Ammon's horn (tissue), 1 donor: Measurements from ENCODE around the gene HSDL2.
"Not testable (repeated sequence)": the region's sequence is repeated elsewhere in the genome, so short reads cannot be mapped to it uniquely, and the experiment has no call there.

Experiments used
- DNase-seq: peaks from one replicate; pipeline ENCODE4 v3.0.0-alpha.2; 2016; ENCODE audit warnings: low spot score

Gene HSDL2

DNA sequence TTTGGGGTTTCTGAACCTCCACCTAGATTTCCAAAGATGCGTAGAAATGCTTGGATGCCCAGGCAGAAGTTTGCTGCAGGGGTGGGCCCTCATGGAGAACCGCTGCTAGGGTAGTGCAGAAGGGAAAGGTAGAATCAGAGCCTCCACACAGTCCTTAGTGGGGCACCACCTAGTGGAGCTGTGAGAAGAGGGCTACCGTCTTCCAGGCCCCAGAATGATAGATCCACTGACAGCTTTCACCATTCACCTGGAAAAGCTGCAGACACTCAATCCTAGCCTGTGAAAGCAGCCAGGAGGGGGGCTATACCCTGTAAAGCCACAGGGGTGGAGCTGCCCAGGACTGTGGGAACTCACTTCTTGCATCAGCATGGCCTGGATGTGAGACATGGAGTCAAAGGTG lies 13.3 kb upstream of the HSDL2 start:
- no peak for DNase-seq

DNA sequence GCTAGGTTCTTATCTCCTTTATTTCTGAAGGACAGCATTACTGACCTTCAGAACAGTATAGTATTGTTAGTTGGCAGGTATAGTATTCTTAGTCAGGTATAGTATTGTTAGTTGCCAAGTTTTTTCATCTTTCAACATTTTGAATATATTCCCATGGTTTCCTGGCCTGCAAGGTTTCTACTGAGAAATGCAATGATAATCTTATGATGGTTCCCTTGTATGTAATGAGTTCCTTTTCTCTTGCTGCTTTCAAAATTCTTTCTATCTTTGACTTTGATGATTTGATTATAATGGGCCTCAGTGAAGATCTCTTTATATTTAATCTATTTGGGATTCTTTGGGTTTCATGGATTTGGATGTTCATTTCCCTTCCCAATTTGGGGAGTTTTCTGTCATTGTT lies 12.4 kb upstream of the HSDL2 start:
- DNase-seq = no peak

DNA sequence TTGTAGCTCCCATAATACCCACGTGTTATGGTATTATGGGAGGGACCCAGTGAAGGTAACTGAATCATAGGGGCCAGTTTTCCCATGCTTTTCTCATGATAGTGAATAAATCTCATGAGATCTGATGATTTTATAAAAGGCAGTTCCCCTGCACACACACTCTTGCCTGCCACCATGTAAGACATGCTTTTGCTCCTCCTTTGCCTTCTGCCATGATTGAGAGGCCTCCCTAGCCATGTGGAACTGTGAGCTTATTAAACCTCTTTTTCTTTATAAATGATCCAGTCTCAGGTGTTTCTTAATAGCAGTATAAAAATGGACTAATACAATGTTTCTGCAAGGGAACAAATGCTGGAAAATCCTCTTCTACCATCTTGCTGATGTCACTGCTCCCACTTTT lies 10.1 kb upstream of the HSDL2 start:
- DNase-seq = no peak

DNA sequence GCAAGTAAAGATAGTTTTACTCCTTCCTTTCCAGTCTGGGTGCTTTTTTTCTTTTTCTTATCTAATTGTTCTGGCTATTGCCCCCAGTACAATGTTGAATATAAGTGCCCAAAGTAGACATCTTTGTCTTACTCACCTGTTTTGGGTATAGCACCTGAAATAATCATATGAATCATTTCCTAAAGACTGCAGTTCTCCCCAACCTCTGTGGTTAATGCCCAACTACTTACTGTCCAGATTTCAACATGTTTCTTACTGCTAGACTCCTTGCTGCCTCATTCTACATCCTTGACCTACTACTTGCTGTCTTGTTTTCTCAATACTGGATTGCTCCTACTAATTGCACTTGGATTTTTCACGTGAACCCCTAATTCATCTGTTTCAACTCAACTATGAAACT lies 8.8 kb upstream of the HSDL2 start:
- no peak for DNase-seq

DNA sequence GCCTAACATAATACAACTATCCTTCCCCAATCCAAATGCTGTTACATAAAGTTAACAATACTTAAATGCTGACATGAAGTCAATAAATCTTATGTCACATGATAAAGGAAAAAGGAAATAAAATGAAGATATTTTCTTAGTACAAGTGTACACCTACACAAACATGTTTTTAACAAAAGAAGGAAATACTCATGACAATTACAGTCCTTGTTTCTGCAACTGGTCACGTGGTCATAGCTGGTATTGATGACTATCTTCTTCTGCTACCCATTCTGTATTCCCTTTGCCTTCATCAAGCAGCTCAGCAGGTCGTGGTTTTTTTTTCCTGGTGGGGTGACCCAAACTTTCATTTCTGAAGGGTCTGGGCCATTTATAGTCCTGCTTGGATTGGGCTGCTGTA lies 6.2 kb upstream of the HSDL2 start:
- not testable (repeated sequence) for DNase-seq

DNA sequence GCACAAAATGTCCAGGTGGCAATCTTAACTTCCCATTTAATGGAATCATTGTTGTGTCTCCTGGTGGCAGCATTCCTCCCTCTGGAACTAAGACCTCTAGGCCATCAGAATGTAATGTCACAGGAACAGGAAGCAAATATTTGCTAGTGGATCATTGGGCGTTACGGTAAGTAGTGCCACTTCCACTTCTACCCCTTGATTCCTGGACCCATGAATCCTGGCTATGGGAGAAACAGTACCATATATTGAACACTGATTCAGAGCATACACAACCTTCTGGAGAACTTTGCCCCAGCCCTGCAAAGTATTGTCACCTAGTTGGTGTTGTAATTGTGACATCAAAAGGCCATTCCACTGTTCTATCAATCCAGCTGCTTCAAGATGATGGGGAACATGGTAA lies 5.7 kb upstream of the HSDL2 start:
- not testable (repeated sequence) for DNase-seq

DNA sequence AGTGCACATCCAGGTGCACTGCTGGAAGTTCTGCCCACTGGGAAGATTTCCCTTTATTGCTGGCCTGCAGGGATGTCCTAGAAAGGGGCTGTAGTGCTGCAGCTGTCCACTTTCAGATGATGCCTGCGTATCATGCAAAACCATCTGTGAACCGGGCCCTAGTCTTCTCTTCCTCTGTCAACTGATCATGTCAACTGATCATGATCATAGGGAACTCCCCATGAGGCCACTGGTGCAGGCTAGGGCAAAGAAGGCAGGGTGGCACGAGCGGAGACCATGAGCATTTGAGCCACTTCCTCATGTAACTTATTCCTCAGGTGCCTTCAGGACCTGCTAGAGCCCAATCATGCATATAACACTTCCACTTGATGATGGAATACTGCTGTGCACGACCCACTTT lies 4.5 kb upstream of the HSDL2 start:
- no peak for DNase-seq

DNA sequence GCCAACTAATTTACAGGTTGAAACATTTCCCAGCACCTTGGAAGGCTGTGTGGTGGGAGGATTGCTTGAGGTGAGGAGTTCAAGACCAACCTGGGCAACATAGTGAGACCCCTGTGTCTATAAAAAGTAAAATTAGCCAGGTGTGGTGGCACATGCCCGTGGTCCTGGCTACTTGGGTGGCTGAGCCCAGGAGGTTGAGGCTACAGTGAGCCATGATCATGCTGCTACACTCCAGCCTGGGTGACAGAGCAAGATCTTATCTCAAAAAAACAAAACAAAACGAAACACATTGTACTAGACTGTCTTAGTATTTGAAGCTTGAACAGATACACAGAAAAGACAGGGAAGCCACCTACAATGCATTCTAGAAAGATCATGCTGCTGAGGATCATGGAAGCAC lies 2.8 kb upstream of the HSDL2 start:
- no peak for DNase-seq

DNA sequence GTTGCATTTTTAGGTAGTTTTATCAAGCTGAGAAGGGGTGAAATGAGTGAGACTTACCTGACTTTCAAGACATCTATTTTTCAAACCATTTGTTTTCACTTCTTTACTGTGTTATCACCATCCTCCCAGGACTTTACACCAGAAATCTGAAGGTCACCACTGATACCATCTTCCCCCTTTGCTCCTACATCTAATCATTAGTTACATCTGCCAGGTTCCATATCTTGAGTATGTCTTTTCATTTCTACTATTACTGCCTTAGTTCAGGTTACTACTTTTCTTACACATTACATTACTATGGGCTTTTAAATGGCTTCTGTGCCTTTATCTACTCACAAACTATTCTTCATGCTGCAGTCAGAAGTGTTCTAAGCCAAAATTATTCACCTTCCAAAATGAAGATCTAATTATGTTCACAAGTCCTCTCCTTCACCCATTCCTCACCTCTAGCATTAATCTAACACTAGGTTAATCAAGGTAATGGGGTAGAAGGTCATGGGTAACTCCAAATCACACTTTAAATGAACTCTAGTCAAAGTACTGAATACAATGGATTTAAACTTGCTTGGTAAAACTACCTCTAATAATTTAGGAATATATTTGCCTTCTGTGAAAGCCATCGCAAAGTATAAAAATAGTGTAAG lies 2.1 kb upstream of the HSDL2 start:
- DNase-seq = no peak

DNA sequence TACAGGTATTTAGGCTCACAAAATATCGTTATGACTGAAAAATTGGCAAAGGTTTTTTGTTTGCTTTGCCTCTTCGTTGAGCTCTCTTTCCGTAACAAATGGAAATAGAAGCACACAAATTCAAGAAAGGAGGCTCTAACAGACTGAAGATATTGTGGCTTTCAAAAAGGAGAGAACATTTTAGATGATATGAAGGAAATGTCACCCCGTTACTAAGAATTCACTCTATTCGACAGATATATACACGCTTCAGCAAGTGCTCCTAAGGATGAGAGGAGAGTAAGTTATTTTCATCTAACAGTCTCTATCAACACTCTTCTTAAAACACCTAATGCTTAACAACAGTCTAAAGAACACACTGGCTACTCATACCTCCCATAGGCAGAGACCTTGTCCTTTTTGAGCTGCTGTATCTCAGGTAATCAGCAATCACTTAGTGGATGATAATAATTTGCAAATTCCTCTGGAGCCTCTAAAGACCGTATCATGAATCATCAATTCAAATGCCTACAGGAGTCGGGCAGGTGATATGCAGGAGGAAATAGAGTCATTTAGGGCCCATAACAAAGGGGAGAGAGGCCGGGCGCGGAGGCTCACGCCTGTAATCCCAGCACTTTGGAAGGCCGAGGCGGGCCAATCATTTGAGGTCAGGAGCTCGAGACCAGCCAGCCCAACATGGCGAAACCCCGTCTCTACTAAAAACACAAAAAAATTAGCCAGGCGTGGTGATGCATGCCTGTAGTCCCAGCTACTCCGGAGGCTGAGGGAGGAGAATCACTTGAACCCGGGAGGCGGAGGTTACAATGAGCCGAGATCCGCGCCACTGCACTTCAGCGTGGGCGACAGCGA lies 1.4 kb upstream of the HSDL2 start:
- no peak for DNase-seq

DNA sequence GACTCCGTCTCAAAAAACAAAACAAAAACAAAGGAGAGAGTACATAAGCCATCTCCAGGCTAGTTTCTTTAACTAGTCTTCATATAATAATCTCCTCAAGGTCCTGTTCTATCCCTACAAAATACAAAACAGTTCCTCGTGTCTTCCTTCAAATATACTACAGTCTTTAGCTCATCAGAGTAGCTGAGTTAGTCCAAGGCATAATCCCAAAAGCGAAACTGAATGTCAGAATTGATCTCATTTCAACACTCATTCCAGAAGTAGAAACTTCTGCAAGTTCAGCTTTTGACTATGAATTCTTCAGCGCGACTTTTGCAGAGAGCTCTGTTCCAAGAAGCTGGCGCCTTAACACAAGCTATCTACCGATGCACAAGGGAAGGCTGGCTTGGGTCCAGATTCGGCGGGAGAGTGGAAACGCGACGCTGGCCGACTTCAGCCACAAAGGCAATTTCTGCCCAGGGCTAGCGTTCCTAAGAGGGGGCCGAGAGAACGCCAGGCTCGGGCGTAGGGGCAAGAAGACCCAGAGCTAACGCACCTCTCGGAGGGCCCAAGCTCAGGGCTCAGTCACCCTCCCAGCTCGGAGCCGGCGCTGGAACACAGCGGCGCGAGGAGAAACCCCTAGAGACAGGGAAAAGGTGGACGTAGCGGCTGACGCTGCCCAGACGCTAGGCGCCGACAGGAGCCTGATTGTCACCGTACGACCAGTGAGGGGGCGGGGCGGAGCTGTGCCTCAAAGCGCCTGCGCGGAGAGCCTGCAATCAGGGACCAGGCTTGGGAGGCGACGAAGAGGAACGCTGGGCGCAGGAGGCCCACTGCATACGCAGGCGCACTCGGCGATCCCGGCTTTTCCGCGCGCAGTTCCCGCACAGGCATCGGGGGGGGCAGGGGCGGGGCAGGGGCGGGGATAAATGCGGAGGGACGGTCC lies 469 bp upstream of the HSDL2 start:
- peak; percentile 98 for DNase-seq

DNA sequence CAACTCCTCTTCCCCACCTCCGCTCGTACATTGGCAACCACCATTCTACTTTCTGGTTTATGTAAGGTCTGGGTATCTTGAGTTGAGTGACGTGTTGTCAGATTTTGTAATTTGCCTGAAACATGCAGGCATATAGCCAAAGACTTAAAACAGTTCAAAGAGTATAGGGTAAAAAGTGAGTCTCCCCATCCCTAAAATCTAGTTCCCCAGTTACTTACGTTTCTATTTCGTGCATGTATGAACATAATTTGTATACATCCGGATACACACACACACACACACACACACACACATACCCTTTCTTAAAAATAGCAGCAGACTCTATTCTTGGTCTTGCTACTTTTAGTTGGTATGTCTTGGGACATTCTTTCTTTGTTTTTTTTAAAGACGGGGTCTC lies 915 bp downstream of the HSDL2 start:
- peak; percentile 29 for DNase-seq

DNA sequence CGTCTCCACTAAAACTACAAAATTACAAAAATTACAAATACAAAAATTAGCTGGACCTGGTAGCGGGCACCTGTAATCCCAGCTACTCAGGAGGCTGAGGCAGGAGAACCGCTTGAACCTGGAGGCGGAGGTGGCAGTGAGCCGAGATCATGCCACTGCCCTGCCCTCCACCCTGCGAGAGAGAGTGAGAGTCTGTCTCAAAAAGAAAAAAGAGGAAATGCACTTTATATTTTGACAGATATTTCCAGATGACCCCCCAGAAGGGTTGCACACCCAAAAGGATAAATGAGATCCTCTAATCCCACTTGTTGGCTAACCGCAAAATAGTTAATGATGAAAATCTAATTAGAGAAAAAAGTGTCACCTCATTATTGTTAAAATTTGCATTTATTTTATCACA lies 2.2 kb downstream of the HSDL2 start:
- no peak for DNase-seq

DNA sequence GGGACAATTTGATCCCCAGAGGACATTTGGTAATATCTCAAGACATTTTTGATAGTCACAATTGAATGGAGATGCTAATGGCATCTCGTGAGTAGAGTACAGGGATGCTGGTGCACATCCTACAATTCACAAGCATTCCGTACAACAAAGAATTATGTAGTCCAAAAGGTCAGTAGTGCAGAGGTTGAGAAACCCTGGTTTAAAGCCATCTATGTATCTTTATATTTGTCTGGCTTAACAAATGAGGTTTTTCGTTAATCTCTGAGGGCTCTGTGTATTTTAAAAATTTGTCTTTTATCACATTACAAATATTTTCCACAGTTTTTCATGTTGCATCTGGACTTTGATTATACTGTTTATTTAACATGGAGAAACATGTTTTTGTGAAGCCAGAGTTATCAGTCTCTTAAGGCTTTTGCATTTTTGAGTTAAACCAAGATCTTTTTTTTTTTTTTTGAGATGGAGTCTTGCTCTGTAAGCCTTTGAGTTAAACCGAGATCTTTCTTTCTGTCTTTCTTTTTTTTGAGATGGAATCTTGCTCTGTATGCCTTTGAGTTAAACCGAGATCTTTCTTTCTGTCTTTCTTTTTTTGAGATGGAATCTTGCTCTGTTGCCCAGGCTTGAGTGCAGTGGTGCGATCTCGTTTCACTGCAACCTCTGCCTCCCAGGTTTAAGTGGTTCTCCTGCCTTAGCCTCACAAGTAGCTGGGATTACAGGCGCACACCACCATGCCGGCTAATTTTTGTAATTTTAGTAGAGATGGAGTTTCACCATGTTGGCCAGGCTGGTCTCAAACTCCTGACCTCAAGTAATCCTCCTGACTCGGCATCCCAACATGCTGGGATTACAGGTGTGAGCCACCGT lies 2.8 kb downstream of the HSDL2 start:
- no peak for DNase-seq

DNA sequence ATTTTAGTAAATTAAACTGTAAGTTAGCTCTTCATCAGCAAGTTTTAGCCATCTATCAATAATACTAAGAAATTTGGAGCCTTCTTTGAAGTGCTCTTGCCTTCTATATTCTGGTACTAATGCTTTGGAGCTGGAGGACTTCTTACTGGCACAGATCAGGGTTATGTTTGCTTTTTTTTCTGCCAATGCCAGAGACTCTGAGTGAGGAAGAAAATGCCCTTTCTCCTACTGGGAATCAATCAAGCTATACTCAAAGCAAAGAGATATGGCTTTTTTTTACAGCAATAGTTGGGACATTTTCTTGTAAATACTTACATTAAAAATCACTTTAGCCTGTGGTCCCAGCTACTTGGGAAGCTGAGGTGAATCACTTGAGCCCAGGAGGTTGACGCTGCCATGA lies 4.3 kb downstream of the HSDL2 start:
- no peak for DNase-seq

DNA sequence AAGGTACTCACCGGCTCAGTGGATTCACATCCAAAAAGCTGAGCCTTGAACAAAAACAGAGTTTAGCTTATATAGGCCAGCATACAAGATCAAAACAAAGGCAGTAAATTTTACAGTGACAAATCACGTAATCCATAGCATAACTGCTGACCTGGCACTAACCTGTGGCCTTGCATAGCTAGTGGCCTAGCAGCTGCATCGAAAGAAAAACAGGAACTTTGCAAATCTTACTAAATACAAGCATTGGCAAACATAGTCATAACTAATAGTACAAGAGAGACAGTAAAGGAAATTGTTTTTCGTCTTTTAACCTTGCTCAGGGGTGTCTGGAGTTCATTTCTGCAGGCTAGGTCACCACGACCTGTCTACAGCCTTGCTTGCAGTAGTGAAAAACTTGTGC lies 4.8 kb downstream of the HSDL2 start:
- no peak for DNase-seq

DNA sequence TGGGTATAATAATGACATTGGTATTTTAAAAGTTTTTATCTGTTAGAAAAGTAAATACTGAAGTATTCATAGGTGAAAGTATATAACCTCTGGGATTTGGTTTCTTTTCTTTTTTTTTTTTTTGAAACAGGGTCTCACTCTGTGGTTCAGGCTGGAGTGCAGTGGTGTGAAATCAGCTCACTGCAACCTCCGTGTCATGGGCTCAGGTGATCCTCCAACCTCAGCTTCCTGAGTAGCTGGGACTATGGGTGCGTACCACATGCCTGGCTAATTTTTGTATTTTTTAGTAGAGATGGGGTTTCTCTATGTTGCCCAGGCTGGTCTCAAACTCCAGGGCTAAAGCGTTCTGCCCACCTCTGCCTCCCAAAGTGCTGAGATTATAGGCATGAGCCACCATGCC lies 7.2 kb downstream of the HSDL2 start:
- DNase-seq = no peak

DNA sequence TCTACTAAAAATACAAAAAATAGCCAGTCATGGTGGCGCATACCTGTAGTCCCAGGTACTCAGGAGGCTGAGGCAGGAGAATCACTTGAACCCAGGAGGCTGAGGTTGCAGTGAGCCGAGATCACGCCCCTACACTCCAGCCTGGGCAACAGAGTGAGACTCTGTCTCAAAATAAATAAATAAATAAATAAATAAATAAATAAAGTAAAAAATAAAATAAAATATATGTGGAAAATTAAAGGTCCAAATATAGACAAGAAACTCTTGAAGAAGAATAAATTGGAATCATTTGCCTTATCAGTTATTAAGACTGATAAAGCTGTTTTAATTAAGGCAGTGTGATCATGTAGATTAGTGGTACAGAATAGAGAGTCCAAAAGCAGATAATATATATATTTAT lies 10.0 kb downstream of the HSDL2 start:
- not testable (repeated sequence) for DNase-seq

DNA sequence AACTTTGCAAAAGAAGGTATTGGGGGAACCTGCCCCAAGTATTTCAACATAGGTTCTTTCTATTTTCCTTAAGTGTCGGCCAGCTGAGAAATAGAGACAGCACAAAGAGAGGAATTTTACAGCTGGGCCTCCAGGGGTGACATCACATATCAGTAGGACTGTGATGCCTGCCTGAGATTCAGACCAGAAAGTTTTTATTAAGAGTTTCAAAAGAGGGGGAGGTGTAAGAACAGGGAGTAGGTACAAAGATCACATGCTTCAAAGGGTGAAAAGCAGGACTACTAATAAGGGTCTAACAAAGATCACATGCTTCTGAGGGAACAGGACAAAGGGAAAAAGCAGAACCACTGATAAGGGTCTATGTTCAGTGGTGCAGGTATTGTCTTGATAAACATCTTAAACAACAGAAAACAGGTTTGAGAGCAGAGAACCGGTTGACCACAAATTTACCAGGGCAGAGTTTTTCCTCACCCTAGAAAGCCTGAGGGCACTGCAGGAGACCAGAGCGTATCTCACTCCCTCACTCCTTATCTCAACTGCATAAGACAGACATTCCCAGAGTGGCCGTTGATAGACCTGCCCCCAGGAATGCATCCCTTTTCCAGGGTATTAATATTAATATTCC lies 12.1 kb downstream of the HSDL2 start:
- not testable (repeated sequence) for DNase-seq

DNA sequence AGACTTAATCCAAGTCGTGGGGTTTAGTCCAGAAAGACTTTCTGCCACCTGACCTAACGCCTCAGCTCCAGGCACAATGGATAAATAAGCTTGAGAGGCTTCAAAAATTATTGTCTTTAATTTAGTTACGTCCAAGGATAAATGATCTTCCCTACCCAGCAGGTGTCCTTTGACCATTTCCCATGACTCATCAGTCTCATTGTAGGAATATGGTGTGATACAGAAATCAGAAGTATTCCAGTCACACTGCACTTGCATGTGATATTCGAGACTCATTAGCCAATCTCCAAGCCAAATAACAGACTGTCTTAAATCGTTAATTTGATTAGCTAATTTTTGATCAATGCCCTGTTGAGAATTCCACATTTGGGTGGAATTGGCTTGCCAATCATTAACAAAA lies 13.2 kb downstream of the HSDL2 start:
- DNase-seq = not testable (repeated sequence)

DNA sequence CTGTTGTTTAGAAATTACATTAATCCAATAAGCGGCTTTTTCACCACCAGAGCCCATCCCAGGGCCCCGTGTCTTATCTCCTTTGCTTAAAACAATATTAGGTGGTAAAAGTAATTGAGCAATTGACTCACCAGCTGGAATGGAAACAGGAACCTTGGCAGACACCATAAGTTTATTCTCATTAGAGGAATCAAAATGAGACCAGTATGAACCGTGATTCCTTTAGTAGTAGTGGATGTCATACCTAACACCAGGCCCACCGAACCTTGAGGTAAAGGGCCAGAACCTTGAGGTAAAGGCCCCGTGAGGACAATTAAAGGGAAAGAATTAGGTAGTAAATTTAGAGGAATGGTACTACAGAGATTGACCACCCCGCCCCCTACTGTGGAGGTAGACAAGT lies 16.5 kb downstream of the HSDL2 start:
- DNase-seq = no peak
